ENCODE data around the gene ZNF689. TPM values are rescaled to one million over a fixed set of nuclear protein-coding genes. Genes with fewer than 3 reads are reported as not detected.

The ZNF689 gene
- total and polyA plus RNA-seq, 2 of the 13 experiments (the other 11 are each of a cell fraction or from before 2014, with no cell fraction given), result 9.7 to 19.5 TPM

DNA sequence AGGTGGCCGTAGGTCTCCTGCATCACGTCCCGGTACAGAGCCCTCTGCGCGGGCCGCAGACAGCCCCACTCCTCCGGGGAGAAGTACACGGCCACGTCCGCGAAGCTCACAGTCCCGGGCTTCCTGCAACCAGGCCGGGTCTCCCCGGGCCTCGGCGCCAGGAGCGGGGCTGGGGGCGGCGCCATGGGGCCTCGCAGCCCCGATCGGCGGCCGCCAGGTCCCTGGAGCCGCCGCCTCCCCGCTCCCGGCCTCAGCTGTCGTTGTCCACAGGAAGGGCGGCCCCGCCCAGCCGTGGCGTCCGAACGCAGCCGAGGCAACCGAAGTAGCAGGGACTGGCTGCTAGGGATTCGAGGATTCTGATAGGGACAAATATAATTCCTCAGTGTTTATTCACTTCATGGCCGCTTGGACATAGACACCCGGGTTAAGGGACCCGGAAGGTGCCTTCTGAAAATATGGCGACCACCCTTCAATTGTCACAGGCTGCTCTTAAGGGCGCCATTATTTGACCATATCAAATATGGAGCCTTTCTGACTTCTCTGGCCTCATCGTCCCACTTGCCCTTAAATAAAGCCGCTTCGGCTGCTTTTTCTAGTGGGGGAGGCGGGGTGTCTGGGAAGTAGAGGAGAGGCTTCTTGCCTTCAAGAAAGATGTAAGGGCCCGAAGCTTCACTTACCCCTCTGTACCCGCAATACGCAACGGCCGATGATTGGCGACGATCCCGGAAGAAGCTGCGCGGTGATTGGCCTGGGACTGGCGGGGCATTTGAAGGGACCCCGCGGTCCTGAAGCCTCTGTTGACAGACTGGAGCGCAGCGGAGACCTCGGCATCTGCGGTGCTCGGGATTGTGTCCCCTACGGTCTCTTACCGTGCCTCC is 38.5 kb downstream of the ZNF689 start, which contains the start of gene ZNF688 (continued):
- TF ChIP-seq ZNF616 (CRISPR knock-in tag; IDR thresholded peaks at IDR 0.05; ENCODE audit: low read depth), result peak; percentile 58; the same call in 1 of the 2 replicates
- TF ChIP-seq, protein P1, sequence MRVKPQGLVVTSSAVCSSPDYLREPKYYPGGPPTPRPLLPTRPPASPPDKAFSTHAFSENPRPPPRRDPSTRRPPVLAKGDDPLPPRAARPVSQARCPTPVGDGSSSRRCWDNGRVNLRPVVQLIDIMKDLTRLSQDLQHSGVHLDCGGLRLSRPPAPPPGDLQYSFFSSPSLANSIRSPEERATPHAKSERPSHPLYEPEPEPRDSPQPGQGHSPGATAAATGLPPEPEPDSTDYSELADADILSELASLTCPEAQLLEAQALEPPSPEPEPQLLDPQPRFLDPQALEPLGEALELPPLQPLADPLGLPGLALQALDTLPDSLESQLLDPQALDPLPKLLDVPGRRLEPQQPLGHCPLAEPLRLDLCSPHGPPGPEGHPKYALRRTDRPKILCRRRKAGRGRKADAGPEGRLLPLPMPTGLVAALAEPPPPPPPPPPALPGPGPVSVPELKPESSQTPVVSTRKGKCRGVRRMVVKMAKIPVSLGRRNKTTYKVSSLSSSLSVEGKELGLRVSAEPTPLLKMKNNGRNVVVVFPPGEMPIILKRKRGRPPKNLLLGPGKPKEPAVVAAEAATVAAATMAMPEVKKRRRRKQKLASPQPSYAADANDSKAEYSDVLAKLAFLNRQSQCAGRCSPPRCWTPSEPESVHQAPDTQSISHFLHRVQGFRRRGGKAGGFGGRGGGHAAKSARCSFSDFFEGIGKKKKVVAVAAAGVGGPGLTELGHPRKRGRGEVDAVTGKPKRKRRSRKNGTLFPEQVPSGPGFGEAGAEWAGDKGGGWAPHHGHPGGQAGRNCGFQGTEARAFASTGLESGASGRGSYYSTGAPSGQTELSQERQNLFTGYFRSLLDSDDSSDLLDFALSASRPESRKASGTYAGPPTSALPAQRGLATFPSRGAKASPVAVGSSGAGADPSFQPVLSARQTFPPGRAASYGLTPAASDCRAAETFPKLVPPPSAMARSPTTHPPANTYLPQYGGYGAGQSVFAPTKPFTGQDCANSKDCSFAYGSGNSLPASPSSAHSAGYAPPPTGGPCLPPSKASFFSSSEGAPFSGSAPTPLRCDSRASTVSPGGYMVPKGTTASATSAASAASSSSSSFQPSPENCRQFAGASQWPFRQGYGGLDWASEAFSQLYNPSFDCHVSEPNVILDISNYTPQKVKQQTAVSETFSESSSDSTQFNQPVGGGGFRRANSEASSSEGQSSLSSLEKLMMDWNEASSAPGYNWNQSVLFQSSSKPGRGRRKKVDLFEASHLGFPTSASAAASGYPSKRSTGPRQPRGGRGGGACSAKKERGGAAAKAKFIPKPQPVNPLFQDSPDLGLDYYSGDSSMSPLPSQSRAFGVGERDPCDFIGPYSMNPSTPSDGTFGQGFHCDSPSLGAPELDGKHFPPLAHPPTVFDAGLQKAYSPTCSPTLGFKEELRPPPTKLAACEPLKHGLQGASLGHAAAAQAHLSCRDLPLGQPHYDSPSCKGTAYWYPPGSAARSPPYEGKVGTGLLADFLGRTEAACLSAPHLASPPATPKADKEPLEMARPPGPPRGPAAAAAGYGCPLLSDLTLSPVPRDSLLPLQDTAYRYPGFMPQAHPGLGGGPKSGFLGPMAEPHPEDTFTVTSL (CRISPR knock-in tag; IDR thresholded peaks at IDR 0.05; ENCODE audit: borderline replicate concordance), result no peak
- TF ChIP-seq FOXM1 (CRISPR knock-in tag; IDR thresholded peaks at IDR 0.05), result no peak
- TF ChIP-seq, protein P2, sequence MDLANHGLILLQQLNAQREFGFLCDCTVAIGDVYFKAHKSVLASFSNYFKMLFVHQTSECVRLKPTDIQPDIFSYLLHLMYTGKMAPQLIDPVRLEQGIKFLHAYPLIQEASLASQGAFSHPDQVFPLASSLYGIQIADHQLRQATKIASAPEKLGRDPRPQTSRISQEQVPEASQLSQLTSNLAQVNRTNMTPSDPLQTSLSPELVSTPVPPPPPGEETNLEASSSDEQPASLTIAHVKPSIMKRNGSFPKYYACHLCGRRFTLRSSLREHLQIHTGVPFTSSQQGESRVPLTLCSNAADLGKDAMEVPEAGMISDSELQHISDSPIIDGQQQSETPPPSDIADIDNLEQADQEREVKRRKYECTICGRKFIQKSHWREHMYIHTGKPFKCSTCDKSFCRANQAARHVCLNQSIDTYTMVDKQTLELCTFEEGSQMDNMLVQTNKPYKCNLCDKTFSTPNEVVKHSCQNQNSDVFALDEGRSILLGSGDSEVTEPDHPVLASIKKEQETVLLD (CRISPR knock-in tag; IDR thresholded peaks at IDR 0.05; ENCODE audit: low read depth), result no peak
- TF ChIP-seq, protein P3, sequence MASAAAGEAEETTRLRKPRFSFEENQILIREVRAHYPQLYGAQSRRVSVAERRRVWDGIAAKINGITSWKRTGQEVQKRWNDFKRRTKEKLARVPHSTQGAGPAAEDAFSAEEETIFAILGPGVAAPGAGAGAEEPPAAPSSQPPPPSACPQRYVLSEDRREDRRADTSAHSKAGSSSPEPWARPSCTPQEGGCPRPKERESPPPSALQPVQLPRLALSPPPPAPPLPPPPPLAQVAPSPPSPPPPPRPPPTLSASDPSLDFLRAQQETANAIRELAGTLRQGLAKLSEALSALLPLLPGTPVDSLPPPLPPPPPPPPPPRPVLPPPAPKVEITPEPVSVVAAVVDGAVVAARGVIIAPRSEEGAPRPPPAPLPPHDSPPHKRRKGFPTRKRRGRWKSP (CRISPR knock-in tag; IDR thresholded peaks at IDR 0.05), result peak; percentile 74
- TF ChIP-seq ZNF777 (CRISPR knock-in tag; IDR thresholded peaks at IDR 0.05), result peak; percentile 59; the same call in 1 of the 2 replicates
- TF ChIP-seq SP5 (CRISPR knock-in tag; IDR thresholded peaks at IDR 0.05; ENCODE audit: borderline replicate concordance, low read depth), result no peak
- peak; percentile 100 for TF ChIP-seq HDAC1 (CRISPR knock-in tag; IDR thresholded peaks at IDR 0.05)
- no peak for TF ChIP-seq ZNF766 (CRISPR knock-in tag; IDR thresholded peaks at IDR 0.05; ENCODE audit: borderline replicate concordance)
- TF ChIP-seq, protein P4, sequence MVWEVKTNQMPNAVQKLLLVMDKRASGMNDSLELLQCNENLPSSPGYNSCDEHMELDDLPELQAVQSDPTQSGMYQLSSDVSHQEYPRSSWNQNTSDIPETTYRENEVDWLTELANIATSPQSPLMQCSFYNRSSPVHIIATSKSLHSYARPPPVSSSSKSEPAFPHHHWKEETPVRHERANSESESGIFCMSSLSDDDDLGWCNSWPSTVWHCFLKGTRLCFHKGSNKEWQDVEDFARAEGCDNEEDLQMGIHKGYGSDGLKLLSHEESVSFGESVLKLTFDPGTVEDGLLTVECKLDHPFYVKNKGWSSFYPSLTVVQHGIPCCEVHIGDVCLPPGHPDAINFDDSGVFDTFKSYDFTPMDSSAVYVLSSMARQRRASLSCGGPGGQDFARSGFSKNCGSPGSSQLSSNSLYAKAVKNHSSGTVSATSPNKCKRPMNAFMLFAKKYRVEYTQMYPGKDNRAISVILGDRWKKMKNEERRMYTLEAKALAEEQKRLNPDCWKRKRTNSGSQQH (CRISPR knock-in tag; IDR thresholded peaks at IDR 0.05; ENCODE audit: low read depth), result peak; percentile 96
- TF ChIP-seq SIX4 (CRISPR knock-in tag; IDR thresholded peaks at IDR 0.05), result no peak; the same call in 1 of the 2 replicates
- TF ChIP-seq AGO1 (IDR thresholded peaks at IDR 0.05; ENCODE audit: low read depth, low read length, poor library complexity, severe bottlenecking), result no peak
- no peak for TF ChIP-seq POLR2AphosphoS2 (IDR thresholded peaks at IDR 0.05; ENCODE audit: low read depth, low read length)
- TF ChIP-seq CBX1 (IDR thresholded peaks at IDR 0.05; ENCODE audit: low read depth), result no peak
- TF ChIP-seq, protein P5, sequence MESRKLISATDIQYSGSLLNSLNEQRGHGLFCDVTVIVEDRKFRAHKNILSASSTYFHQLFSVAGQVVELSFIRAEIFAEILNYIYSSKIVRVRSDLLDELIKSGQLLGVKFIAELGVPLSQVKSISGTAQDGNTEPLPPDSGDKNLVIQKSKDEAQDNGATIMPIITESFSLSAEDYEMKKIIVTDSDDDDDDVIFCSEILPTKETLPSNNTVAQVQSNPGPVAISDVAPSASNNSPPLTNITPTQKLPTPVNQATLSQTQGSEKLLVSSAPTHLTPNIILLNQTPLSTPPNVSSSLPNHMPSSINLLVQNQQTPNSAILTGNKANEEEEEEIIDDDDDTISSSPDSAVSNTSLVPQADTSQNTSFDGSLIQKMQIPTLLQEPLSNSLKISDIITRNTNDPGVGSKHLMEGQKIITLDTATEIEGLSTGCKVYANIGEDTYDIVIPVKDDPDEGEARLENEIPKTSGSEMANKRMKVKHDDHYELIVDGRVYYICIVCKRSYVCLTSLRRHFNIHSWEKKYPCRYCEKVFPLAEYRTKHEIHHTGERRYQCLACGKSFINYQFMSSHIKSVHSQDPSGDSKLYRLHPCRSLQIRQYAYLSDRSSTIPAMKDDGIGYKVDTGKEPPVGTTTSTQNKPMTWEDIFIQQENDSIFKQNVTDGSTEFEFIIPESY (CRISPR knock-in tag; IDR thresholded peaks at IDR 0.05), result no peak
- no peak for TF ChIP-seq NFIB (CRISPR knock-in tag; IDR thresholded peaks at IDR 0.05; ENCODE audit: borderline replicate concordance)
- TF ChIP-seq ZNF326 (CRISPR knock-in tag; IDR thresholded peaks at IDR 0.05; ENCODE audit: borderline replicate concordance), result no peak

Data from HepG2 (cell line).